ENCODE data around the gene PRDM4. TPM values are rescaled to one million over a fixed set of nuclear protein-coding genes. Genes with fewer than 3 reads are reported as not detected.

Gene PRDM4
- total RNA-seq, 1 experiment from 2014 or later = 28.9 TPM

DNA sequence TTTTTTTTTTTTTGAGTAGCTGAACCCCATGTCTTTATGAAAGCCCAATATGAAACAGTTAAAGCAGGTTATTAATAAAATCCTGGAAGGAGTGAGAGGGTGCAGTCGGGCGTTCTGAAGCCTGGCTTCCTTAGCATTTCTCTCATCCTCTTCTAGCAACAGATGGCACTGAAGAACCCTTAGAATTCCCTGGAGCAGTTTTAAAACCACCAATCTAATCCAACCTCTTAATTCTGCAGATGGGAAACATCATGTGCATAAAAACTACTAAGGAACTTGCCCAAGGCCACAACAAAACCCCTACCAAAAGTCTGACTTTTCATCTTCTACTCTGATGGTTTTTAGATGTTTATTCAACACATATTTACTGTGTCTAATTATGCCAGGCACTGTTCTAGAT lies 25.2 kb downstream of the PRDM4 start:
- TF ChIP-seq, protein P1, sequence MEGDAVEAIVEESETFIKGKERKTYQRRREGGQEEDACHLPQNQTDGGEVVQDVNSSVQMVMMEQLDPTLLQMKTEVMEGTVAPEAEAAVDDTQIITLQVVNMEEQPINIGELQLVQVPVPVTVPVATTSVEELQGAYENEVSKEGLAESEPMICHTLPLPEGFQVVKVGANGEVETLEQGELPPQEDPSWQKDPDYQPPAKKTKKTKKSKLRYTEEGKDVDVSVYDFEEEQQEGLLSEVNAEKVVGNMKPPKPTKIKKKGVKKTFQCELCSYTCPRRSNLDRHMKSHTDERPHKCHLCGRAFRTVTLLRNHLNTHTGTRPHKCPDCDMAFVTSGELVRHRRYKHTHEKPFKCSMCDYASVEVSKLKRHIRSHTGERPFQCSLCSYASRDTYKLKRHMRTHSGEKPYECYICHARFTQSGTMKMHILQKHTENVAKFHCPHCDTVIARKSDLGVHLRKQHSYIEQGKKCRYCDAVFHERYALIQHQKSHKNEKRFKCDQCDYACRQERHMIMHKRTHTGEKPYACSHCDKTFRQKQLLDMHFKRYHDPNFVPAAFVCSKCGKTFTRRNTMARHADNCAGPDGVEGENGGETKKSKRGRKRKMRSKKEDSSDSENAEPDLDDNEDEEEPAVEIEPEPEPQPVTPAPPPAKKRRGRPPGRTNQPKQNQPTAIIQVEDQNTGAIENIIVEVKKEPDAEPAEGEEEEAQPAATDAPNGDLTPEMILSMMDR (IDR thresholded peaks at IDR 0.05) = no peak
- TF ChIP-seq TCF7L2 (IDR thresholded peaks at IDR 0.05; ENCODE audit: low read depth, low read length) (no peak), SIN3A (IDR thresholded peaks at IDR 0.05; ENCODE audit: borderline replicate concordance, insufficient read depth, low read depth, low read length) (no peak), POLR2AphosphoS5 (IDR thresholded peaks at IDR 0.05; ENCODE audit: low read depth, low read length) (no peak)
- TF ChIP-seq, protein P2, sequence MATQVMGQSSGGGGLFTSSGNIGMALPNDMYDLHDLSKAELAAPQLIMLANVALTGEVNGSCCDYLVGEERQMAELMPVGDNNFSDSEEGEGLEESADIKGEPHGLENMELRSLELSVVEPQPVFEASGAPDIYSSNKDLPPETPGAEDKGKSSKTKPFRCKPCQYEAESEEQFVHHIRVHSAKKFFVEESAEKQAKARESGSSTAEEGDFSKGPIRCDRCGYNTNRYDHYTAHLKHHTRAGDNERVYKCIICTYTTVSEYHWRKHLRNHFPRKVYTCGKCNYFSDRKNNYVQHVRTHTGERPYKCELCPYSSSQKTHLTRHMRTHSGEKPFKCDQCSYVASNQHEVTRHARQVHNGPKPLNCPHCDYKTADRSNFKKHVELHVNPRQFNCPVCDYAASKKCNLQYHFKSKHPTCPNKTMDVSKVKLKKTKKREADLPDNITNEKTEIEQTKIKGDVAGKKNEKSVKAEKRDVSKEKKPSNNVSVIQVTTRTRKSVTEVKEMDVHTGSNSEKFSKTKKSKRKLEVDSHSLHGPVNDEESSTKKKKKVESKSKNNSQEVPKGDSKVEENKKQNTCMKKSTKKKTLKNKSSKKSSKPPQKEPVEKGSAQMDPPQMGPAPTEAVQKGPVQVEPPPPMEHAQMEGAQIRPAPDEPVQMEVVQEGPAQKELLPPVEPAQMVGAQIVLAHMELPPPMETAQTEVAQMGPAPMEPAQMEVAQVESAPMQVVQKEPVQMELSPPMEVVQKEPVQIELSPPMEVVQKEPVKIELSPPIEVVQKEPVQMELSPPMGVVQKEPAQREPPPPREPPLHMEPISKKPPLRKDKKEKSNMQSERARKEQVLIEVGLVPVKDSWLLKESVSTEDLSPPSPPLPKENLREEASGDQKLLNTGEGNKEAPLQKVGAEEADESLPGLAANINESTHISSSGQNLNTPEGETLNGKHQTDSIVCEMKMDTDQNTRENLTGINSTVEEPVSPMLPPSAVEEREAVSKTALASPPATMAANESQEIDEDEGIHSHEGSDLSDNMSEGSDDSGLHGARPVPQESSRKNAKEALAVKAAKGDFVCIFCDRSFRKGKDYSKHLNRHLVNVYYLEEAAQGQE (IDR thresholded peaks at IDR 0.05; ENCODE audit: insufficient read depth in 1 of 2, low read depth in 2 of 2, low read length in 1 of 2) = no peak
- H3K4me1 ChIP-seq (ENCODE audit: control insufficient read depth, insufficient read depth, low read length) = no peaks in the 10 kb centered on the region
- in situ Hi-C loops (cut with HindIII; ENCODE audit: low pct_unique_long_range_greater_than_20kb, low sequenced_read_pairs) = no loop called here
- POLR2A ChIA-PET = no interaction called here
- CTCF ChIA-PET = no interaction called here
- no peak for ATAC-seq
- H3K36me3 ChIP-seq (ENCODE audit: control insufficient read depth, insufficient read depth, low read length) = peaks cover 36% of the 10 kb centered on the region
- intact Hi-C loops (cut with micrococcal nuclease; ENCODE audit: unreplicated experiment) = no loop called here
- no TSS peak for BruUV-seq (replicated peaks)
- no peak overlapping the region for H3K4me3 ChIP-seq (ENCODE audit: low read depth in 2 of 2, low read length in 2 of 2)
- H3K27me3 ChIP-seq (ENCODE audit: control insufficient read depth, insufficient read depth, low read length) = no peaks in the 10 kb centered on the region
- DNase-seq (ENCODE audit: low read depth, low spot score) = no peak
- H3K9me3 ChIP-seq (ENCODE audit: control insufficient read depth, insufficient read depth, low read depth, low read length) = no peaks in the 10 kb centered on the region
- no peak overlapping the region for H3K27ac ChIP-seq (ENCODE audit: low read length)

DNA sequence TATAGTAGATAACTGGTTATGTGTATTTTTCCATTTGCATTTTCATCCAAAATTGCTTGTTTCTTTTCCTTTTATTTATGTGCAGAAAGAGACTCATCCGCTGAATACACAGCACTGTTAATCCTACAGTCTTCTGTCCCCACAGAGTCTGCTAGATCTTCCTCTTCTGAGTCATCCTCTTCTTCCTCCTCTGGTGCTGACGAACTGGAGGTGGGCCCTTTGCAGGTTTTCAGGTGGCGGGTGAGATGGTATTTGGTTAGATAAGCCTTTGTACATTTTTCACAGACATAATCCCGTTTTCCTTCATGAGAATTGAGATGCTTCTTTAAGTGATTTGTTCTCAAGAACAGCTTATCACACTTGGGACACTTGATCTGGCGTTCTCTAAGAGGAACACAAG lies 26.8 kb downstream of the PRDM4 start:
- Histone ChIP-seq H3K4me1 (ENCODE audit: control insufficient read depth, insufficient read depth, low read length) (no peaks in the 10 kb centered on the region), H3K36me3 (ENCODE audit: control insufficient read depth, insufficient read depth, low read length) (peaks cover 24% of the 10 kb centered on the region), H3K4me3 (ENCODE audit: low read depth in 2 of 2, low read length in 2 of 2) (no peak overlapping the region), H3K27ac (ENCODE audit: low read length) (no peak overlapping the region), H3K27me3 (ENCODE audit: control insufficient read depth, insufficient read depth, low read length) (no peaks in the 10 kb centered on the region), H3K9me3 (ENCODE audit: control insufficient read depth, insufficient read depth, low read depth, low read length) (no peaks in the 10 kb centered on the region)
- TF ChIP-seq, protein P2 (IDR thresholded peaks at IDR 0.05; ENCODE audit: insufficient read depth in 1 of 2, low read depth in 2 of 2, low read length in 1 of 2) = no peak
- no peak for TF ChIP-seq POLR2AphosphoS5 (IDR thresholded peaks at IDR 0.05; ENCODE audit: low read depth, low read length)
- no peak for TF ChIP-seq SIN3A (IDR thresholded peaks at IDR 0.05; ENCODE audit: borderline replicate concordance, insufficient read depth, low read depth, low read length)
- no peak for TF ChIP-seq TCF7L2 (IDR thresholded peaks at IDR 0.05; ENCODE audit: low read depth, low read length)
- TF ChIP-seq, protein P1 (IDR thresholded peaks at IDR 0.05) = no peak
- DNase-seq (ENCODE audit: low read depth, low spot score) (no peak), ATAC-seq (no peak)
- BruUV-seq (replicated peaks) = no TSS peak
- intact Hi-C loops (cut with micrococcal nuclease; ENCODE audit: unreplicated experiment) (no loop called here), in situ Hi-C loops (cut with HindIII; ENCODE audit: low pct_unique_long_range_greater_than_20kb, low sequenced_read_pairs) (no loop called here)
- ChIA-PET POLR2A (no interaction called here), CTCF (no interaction called here)
